ENCODE data around the gene VSIG10L. TPM values are rescaled to one million over a fixed set of nuclear protein-coding genes. Genes with fewer than 3 reads are reported as not detected.

Gene VSIG10L
- total RNA-seq, 2 experiments from 2014 or later: 0.62 to 0.94 TPM

Other genes with a start within 250 kb of the VSIG10L start
- 10 to 100 TPM in 1 of 2 experiments, 1 to 10 TPM in 1; 9.4 to 10.1 TPM for gene CTU1, start 233.7 kb downstream of the VSIG10L start, total RNA-seq
- gene SIGLEC9, start 217.2 kb downstream of the VSIG10L start, total RNA-seq: 1 to 10 TPM; 1.3 to 2.0 TPM
- gene SIGLEC7, start 199.8 kb downstream of the VSIG10L start, total RNA-seq: under 1 TPM; 0.33 to 0.40 TPM
- gene CD33, start 117.1 kb downstream of the VSIG10L start, total RNA-seq: 10 to 100 TPM in 1 of 2 experiments, 1 to 10 TPM in 1; 7.7 to 10.6 TPM
- gene SIGLECL1, start 91.1 kb downstream of the VSIG10L start, total RNA-seq: not detected
- under 1 TPM in 1 of 2 experiments, not detected in 1; 0.11 TPM for gene IGLON5, start 30.5 kb downstream of the VSIG10L start, total RNA-seq
- 100 to 1,000 TPM; 121 to 124 TPM for gene ETFB, start 24.2 kb upstream of the VSIG10L start, total RNA-seq
- gene CLDND2, start 26.9 kb upstream of the VSIG10L start, total RNA-seq: 10 to 100 TPM; 11.6 to 13.4 TPM
- 100 to 1,000 TPM; 263 TPM for gene NKG7, start 30.5 kb upstream of the VSIG10L start, total RNA-seq
- not detected for gene LIM2, start 45.8 kb upstream of the VSIG10L start, total RNA-seq
- not detected for gene C19orf84, start 48.5 kb upstream of the VSIG10L start, total RNA-seq
- gene SIGLEC10, start 75.5 kb upstream of the VSIG10L start, total RNA-seq: under 1 TPM; 0.91 to 0.96 TPM
- gene SIGLEC8, start 116.3 kb upstream of the VSIG10L start, total RNA-seq: not detected
- gene CEACAM18, start 136.4 kb upstream of the VSIG10L start, total RNA-seq: not detected
- 1 to 10 TPM; 3.7 to 5.3 TPM for gene SIGLEC12, start 159.7 kb upstream of the VSIG10L start, total RNA-seq
- not detected for gene SIGLEC6, start 189.5 kb upstream of the VSIG10L start, total RNA-seq
- gene ZNF175, start 229.1 kb upstream of the VSIG10L start, total RNA-seq: 10 to 100 TPM in 1 of 2 experiments, 1 to 10 TPM in 1; 9.5 to 15.6 TPM

Data from activated naive CD8-positive, alpha-beta T cell treated with anti-CD3 and anti-CD28 coated beads, Interleukin-2, amount 10 ng/mL, durations not matched to agents 7 days and 5 days (primary cell).